Common myeloid progenitor, CD34-positive (primary cell): Measurements from ENCODE around the gene SHQ1.
A peak's percentile ranks its signal among the peaks of the same experiment; 100 is the strongest.

Source experiments
- CTCF ChIA-PET: fragments of 350-600 bp; sonication (Branson Sonifier 250); formaldehyde crosslinking; loops from one replicate; lab custom pipeline; 2021; ENCODE audit warnings: antibody characterized with exemption; lab: Charles Lee
- POLR2A ChIA-PET: fragments of 350-600 bp; sonication (Branson Sonifier 250); formaldehyde crosslinking; loops from one replicate; lab custom pipeline; 2021; ENCODE audit warnings: antibody characterized with exemption; lab: Charles Lee
- DNase-seq, 3 donors: peaks; one replicate each; pipeline versions ENCODE4 v3.0.0 to v3.0.0-alpha.2; 2013
- H3K27ac ChIP-seq, 2 experiments: 1 replicate in 1 of 2; 2 replicates in 1 of 2; pipeline ENCODE4 v1.7.0; 2013; ENCODE audit warnings: inconsistent platforms in 2 of 2, low read length in 2 of 2, mild to moderate bottlenecking in 2 of 2, low read depth in 1 of 2, moderate library complexity in 1 of 2; ENCODE audit not compliant: severe bottlenecking in 2 of 2, insufficient read depth in 1 of 2, poor library complexity in 1 of 2
- H3K27me3 ChIP-seq, 5 experiments: replicated peaks in 2 of 5; 1 replicate in 3 of 5; 2 replicates in 2 of 5; pipeline versions ENCODE4 v1.6.1 to v1.7.0; 2013; ENCODE audit warnings: low read length in 4 of 5, mild to moderate bottlenecking in 2 of 5, moderate library complexity in 2 of 5, inconsistent platforms in 1 of 5; ENCODE audit not compliant: insufficient read depth in 5 of 5, control insufficient read depth in 4 of 5
- H3K36me3 ChIP-seq, 4 experiments: 1 replicate in 2 of 4; 2 replicates in 2 of 4; pipeline versions ENCODE4 v1.6.1 to v1.7.0; 2013; ENCODE audit warnings: low read length in 3 of 4, control low read depth in 1 of 4, mild to moderate bottlenecking in 1 of 4; ENCODE audit not compliant: control insufficient read depth in 4 of 4, insufficient read depth in 4 of 4
- H3K4me1 ChIP-seq, 4 experiments: 1 replicate in 3 of 4; 2 replicates in 1 of 4; pipeline versions ENCODE4 v1.6.1 to v1.7.1; 2013; ENCODE audit warnings: low read length in 3 of 4, mild to moderate bottlenecking in 3 of 4, control low read depth in 1 of 4, inconsistent platforms in 1 of 4, moderate library complexity in 1 of 4; ENCODE audit not compliant: control insufficient read depth in 4 of 4, insufficient read depth in 4 of 4; ENCODE audit errors: control extremely low read depth in 1 of 4
- H3K4me3 ChIP-seq, 7 experiments: 1 replicate in 4 of 7; 2 replicates in 3 of 7; pipeline versions ENCODE4 v1.5.1 to v1.7.0; 2013; ENCODE audit warnings: mild to moderate bottlenecking in 7 of 7, low read length in 6 of 7, moderate library complexity in 6 of 7, inconsistent platforms in 2 of 7, low read depth in 2 of 7, control low read depth in 1 of 7; ENCODE audit not compliant: insufficient read depth in 4 of 7, control insufficient read depth in 1 of 7; ENCODE audit errors: extremely low read depth in 1 of 7
- H3K9me3 ChIP-seq, 5 experiments: 1 replicate in 4 of 5; 2 replicates in 1 of 5; pipeline versions ENCODE4 v1.6.1 to v1.7.1; 2013; ENCODE audit warnings: low read length in 4 of 5, mild to moderate bottlenecking in 2 of 5, inconsistent platforms in 1 of 5, low read depth in 1 of 5, moderate library complexity in 1 of 5; ENCODE audit not compliant: control insufficient read depth in 4 of 5, insufficient read depth in 2 of 5; ENCODE audit errors: control extremely low read depth in 1 of 5
- WGBS: methylation state at CpG from one replicate; pipeline ENCODE4 v1.1.5; 2013; ENCODE audit not compliant: insufficient coverage; 5-methylcytosine and 5-hydroxymethylcytosine counted together

The SHQ1 gene

GRCh38 chr3:72804361-72804760 is 43.9 kb downstream of the SHQ1 start:
- Histone ChIP-seq H3K4me1 (no peaks in the 10 kb centered on the region), H3K27me3 (no peaks in the 10 kb centered on the region), H3K9me3 (no peaks in the 10 kb centered on the region), H3K36me3 (peaks cover 2 to 14% (median 4%) of the 10 kb centered on the region in 4 experiments), H3K27ac (no peak overlapping the region), H3K4me3 (no peak overlapping the region)
- no peak for DNase-seq
- WGBS = 95% methylated on average over 3 of the region's 5 CpGs
- ChIA-PET POLR2A (no interaction called here), CTCF (interaction anchor here (1.3 kb wide), 2 partner anchors 18 to 49 kb away, joined by 3 read pairs; no protein-coding TSS in a partner anchor)

GRCh38 chr3:72803573-72803972 is 44.7 kb downstream of the SHQ1 start:
- Histone ChIP-seq H3K9me3 (no peaks in the 10 kb centered on the region), H3K4me3 (no peak overlapping the region), H3K27ac (no peak overlapping the region), H3K27me3 (no peaks in the 10 kb centered on the region), H3K36me3 (peaks cover 2 to 13% (median 4%) of the 10 kb centered on the region in 4 experiments), H3K4me1 (no peaks in the 10 kb centered on the region)
- ChIA-PET CTCF (interaction anchor here (1.0 to 1.3 kb wide), 3 partner anchors 13 to 17 kb away, joined by 3 read pairs; no protein-coding TSS in a partner anchor), POLR2A (interaction anchor here (0.6 kb wide), 1 partner anchor 62 kb away, joined by 4 read pairs; no protein-coding TSS in a partner anchor)
- WGBS = 100% methylated on average over 2 of the region's 3 CpGs
- DNase-seq = no peak

GRCh38 chr3:72802001-72802400 is 46.2 kb downstream of the SHQ1 start:
- DNase-seq = no peak
- Histone ChIP-seq H3K27ac (no peak overlapping the region), H3K27me3 (no peaks in the 10 kb centered on the region), H3K36me3 (peaks cover 0 to 19% (median 6%) of the 10 kb centered on the region in 4 experiments), H3K4me3 (no peak overlapping the region), H3K4me1 (no peaks in the 10 kb centered on the region), H3K9me3 (no peaks in the 10 kb centered on the region)
- CTCF ChIA-PET = interaction anchor here (1.7 kb wide), 1 partner anchor 13 kb away, joined by 4 read pairs; no protein-coding TSS in a partner anchor
- 92% methylated on average over 3 of the region's 5 CpGs for WGBS
- POLR2A ChIA-PET = no interaction called here

DNA sequence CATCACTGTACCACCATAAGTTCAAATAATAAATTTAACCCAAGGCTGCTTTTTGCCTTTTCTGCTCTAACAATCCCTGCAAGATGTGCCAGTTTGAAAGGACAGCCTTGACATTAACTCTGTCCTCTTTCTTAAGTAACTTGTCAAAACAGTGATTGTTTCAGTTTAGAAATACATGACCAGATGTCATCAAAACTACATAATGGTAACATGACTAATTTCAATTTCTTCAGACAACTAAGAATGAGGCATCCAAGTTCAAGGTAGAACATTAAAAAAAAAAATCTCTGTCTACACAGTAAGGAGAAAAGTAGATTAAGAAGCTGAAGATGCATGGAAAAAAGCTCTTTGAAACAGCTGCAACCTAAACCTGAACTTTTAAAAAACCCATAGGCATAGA is 47.4 kb downstream of the SHQ1 start:
- CTCF ChIA-PET = interaction anchor here (1.7 to 2.3 kb wide), 2 partner anchors 14 to 18 kb away, joined by 4 to 5 read pairs; no protein-coding TSS in a partner anchor

DNA sequence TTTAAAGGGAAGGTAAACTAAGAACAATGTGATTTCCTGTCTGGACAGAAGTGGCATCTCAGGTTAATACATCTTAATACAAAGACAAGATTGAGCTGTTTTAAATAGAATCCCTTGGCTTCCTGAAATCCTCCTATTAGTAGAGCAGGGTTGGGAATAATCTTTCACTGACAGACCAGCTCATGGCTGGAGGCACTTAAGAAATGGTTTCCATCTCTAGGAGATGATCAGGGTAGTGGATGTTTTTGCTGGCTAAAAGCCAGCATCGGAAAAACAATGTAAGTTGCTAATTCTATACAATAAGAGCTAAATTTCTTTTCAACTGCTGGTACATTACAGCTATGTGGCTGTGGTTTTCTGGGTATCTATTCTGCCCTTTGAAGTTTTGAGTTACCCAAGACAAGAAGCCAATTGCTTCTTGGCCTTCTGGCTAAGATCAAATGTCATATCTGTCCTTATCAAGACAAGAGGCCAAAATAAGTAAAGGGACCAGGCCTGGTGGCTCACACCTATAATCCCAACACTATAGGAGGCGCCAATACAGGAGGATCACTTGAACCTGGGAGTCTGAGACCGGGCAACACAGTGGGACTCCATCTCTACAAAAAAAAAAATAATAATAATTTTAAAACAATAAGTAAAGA is 49.6 kb downstream of the SHQ1 start:
- CTCF ChIA-PET = interaction anchor here (0.8 to 2.5 kb wide), 5 partner anchors 13 to 133 kb away, joined by 3 to 8 read pairs (median 4); no protein-coding TSS in a partner anchor
- DNase-seq = no peak
- Histone ChIP-seq H3K4me3 (no peak overlapping the region), H3K27me3 (no peaks in the 10 kb centered on the region), H3K9me3 (no peaks in the 10 kb centered on the region), H3K36me3 (peaks cover 0 to 23% (median 6%) of the 10 kb centered on the region in 4 experiments), H3K27ac (no peak overlapping the region), H3K4me1 (no peaks in the 10 kb centered on the region)
- WGBS = 100% methylated on average over 1 of the region's 3 CpGs
- POLR2A ChIA-PET = no interaction called here

More for the DNA sequence above, 47.4 kb downstream of the SHQ1 start:
- Histone ChIP-seq H3K27ac (no peak overlapping the region), H3K4me1 (no peaks in the 10 kb centered on the region), H3K27me3 (no peaks in the 10 kb centered on the region), H3K4me3 (no peak overlapping the region), H3K36me3 (peaks cover 0 to 23% (median 6%) of the 10 kb centered on the region in 4 experiments), H3K9me3 (no peaks in the 10 kb centered on the region)
- POLR2A ChIA-PET = no interaction called here
- DNase-seq = no peak

GRCh38 chr3:72797773-72798543 is 50.3 kb downstream of the SHQ1 start:
- no peaks in the 10 kb centered on the region for H3K27me3 ChIP-seq
- H3K9me3 ChIP-seq = no peaks in the 10 kb centered on the region
- no peak overlapping the region for H3K27ac ChIP-seq
- H3K4me1 ChIP-seq = no peaks in the 10 kb centered on the region
- 82% methylated on average over 11 of the region's 12 CpGs for WGBS
- ChIA-PET POLR2A (no interaction called here), CTCF (interaction anchor here (0.8 to 2.5 kb wide), 4 partner anchors 12 to 24 kb away, joined by 3 to 8 read pairs (median 4); no protein-coding TSS in a partner anchor)
- DNase-seq = peak in 1 of 3 donors; percentile 7
- no peak overlapping the region for H3K4me3 ChIP-seq
- H3K36me3 ChIP-seq = peaks cover 0 to 23% (median 6%) of the 10 kb centered on the region in 4 experiments
